RWPE2 (cell line): Measurements from ENCODE around the gene CENPL.
A peak's percentile ranks its signal among the peaks of the same experiment; 100 is the strongest.
"Not testable (repeated sequence)": the region's sequence is repeated elsewhere in the genome, so short reads cannot be mapped to it uniquely, and the experiment has no call there.

Source experiments
- ATAC-seq: fragments of 200-7000 bp; cut with Tn5 transposase; 3 replicates; pipeline ENCODE4 v1.9.1; 2021; ENCODE audit warnings: low read depth
- DNase-seq: peaks from one replicate; pipeline ENCODE4 v3.0.0-alpha.2; 2020; ENCODE audit warnings: low spot score
- H3K27ac ChIP-seq: fragments of 450-650 bp; 2 replicates; pipeline ENCODE4 v1.5.1; 2017; ENCODE audit warnings: mild to moderate bottlenecking; ENCODE audit not compliant: poor library complexity, severe bottlenecking
- H3K27me3 ChIP-seq: fragments of 250-450 bp; sonication (Bioruptor Pico); 2 replicates; pipeline ENCODE4 v1.5.1; 2021; ENCODE audit warnings: mild to moderate bottlenecking, moderate library complexity; ENCODE audit not compliant: insufficient read depth, poor library complexity, severe bottlenecking
- H3K36me3 ChIP-seq: fragments of 250-450 bp; sonication (Bioruptor Pico); 2 replicates; pipeline ENCODE4 v1.5.1; 2020; ENCODE audit warnings: low read depth, mild to moderate bottlenecking, moderate library complexity
- H3K4me1 ChIP-seq: fragments of 250-450 bp; sonication (Bioruptor Pico); 2 replicates; pipeline ENCODE4 v1.5.1; 2021; ENCODE audit warnings: mild to moderate bottlenecking, moderate library complexity; ENCODE audit not compliant: insufficient read depth, poor library complexity, severe bottlenecking
- H3K4me3 ChIP-seq: fragments of 250-450 bp; sonication (Bioruptor Pico); 2 replicates; pipeline ENCODE4 v1.5.1; 2021; ENCODE audit warnings: mild to moderate bottlenecking, moderate library complexity; ENCODE audit not compliant: severe bottlenecking
- H3K9me3 ChIP-seq: fragments of 250-450 bp; sonication (Bioruptor Pico); 2 replicates; pipeline ENCODE4 v1.5.1; 2021; ENCODE audit warnings: mild to moderate bottlenecking, moderate library complexity; ENCODE audit not compliant: severe bottlenecking
- CTCF ChIP-seq: fragments of 450-650 bp; IDR thresholded peaks from one replicate; pipeline ENCODE4 v1.5.1; 2017; ENCODE audit warnings: mild to moderate bottlenecking, moderate library complexity; ENCODE audit not compliant: poor library complexity, severe bottlenecking

The CENPL gene

GRCh38 chr1:173862769-173863223 is 38.1 kb upstream of the CENPL start:
- no peak for DNase-seq
- peak; percentile 28 for ATAC-seq
- H3K9me3 ChIP-seq, result no peaks in the 10 kb centered on the region
- TF ChIP-seq CTCF, result no peak
- H3K27me3 ChIP-seq, result no peaks in the 10 kb centered on the region
- no peak overlapping the region for H3K4me3 ChIP-seq
- peaks cover 12% of the 10 kb centered on the region for H3K4me1 ChIP-seq
- peak overlapping the region; percentile 91 for H3K27ac ChIP-seq
- peaks cover 77% of the 10 kb centered on the region for H3K36me3 ChIP-seq

- H3K4me1 ChIP-seq, result peaks cover 12% of the 10 kb centered on the region
- not testable (repeated sequence) for DNase-seq, H3K9me3 ChIP-seq, H3K4me3 ChIP-seq, H3K27me3 ChIP-seq
- peaks cover 77% of the 10 kb centered on the region for H3K36me3 ChIP-seq
- peak; percentile 31 for ATAC-seq
- H3K27ac ChIP-seq, result peak overlapping the region; percentile 91
Measured at GRCh38 chr1:173862146-173862768, 37.6 kb upstream of the CENPL start.

- ATAC-seq (peak; percentile 29), DNase-seq (no peak)
- peaks cover 12% of the 10 kb centered on the region for H3K4me1 ChIP-seq
- TF ChIP-seq CTCF, result no peak
- peak overlapping the region; percentile 91 for H3K27ac ChIP-seq
- H3K4me3 ChIP-seq, result no peak overlapping the region
- H3K36me3 ChIP-seq, result peaks cover 77% of the 10 kb centered on the region
- no peaks in the 10 kb centered on the region for H3K9me3 ChIP-seq
- H3K27me3 ChIP-seq, result no peaks in the 10 kb centered on the region
Measured at GRCh38 chr1:173861731-173862145, 37.1 kb upstream of the CENPL start.

GRCh38 chr1:173860065-173860464 is 35.4 kb upstream of the CENPL start:
- DNase-seq (no peak), ATAC-seq (no peak)
- no peaks in the 10 kb centered on the region for H3K4me1 ChIP-seq
- no peaks in the 10 kb centered on the region for H3K27me3 ChIP-seq
- no peaks in the 10 kb centered on the region for H3K9me3 ChIP-seq
- no peak for TF ChIP-seq CTCF
- peak overlapping the region; percentile 91 for H3K27ac ChIP-seq
- no peak overlapping the region for H3K4me3 ChIP-seq
- H3K36me3 ChIP-seq, result peaks cover 77% of the 10 kb centered on the region

- not testable (repeated sequence) for DNase-seq, ATAC-seq, H3K27ac ChIP-seq, H3K4me3 ChIP-seq, H3K9me3 ChIP-seq, H3K27me3 ChIP-seq, H3K4me1 ChIP-seq
- H3K36me3 ChIP-seq, result peaks cover 77% of the 10 kb centered on the region
Measured at GRCh38 chr1:173859547-173859946, 34.9 kb upstream of the CENPL start.

GRCh38 chr1:173857363-173857917 is 32.8 kb upstream of the CENPL start:
- peaks cover 7% of the 10 kb centered on the region for H3K4me1 ChIP-seq
- no peaks in the 10 kb centered on the region for H3K9me3 ChIP-seq
- no peak overlapping the region for H3K27ac ChIP-seq
- TF ChIP-seq CTCF, result no peak
- ATAC-seq (no peak), DNase-seq (no peak)
- peaks cover 78% of the 10 kb centered on the region for H3K36me3 ChIP-seq
- H3K4me3 ChIP-seq, result no peak overlapping the region
- no peaks in the 10 kb centered on the region for H3K27me3 ChIP-seq
